Spleen (tissue), 11 donors: Measurements from ENCODE around the gene PPM1H. TPM values are rescaled to one million over a fixed set of nuclear protein-coding genes. Genes with fewer than 3 reads are reported as not detected.
A peak's percentile ranks its signal among the peaks of the same experiment; 100 is the strongest.

Experiments used
- DNase-seq: peaks from one replicate; pipeline ENCODE4 v3.0.0-alpha.2; 2020
- H3K27ac ChIP-seq, 8 donors: fragments of 200-600 bp; sonication (generic) in 7 of 8; 1 replicate in 4 of 8; 2 replicates in 4 of 8; pipeline versions ENCODE4 v1.5.0 to v1.8.0; 2016 to 2021; ENCODE audit warnings: inconsistent platforms in 4 of 8, mild to moderate bottlenecking in 4 of 8, moderate library complexity in 1 of 8
- H3K27me3 ChIP-seq, 7 donors: fragments of 200-600 bp; sonication (generic) in 6 of 7; replicated peaks in 1 of 7; 1 replicate in 4 of 7; 2 replicates in 3 of 7; pipeline versions ENCODE4 v1.5.0 to v1.8.0; 2016 to 2021; ENCODE audit warnings: inconsistent platforms in 3 of 7, mild to moderate bottlenecking in 1 of 7
- H3K36me3 ChIP-seq, 6 donors: fragments of 200-600 bp; sonication (generic) in 5 of 6; 1 replicate in 4 of 6; 2 replicates in 2 of 6; pipeline versions ENCODE4 v1.5.0 to v1.8.0; 2016 to 2021; ENCODE audit warnings: inconsistent platforms in 2 of 6
- H3K4me1 ChIP-seq, 6 donors: fragments of 200-600 bp; sonication (generic) in 5 of 6; 1 replicate in 3 of 6; 2 replicates in 3 of 6; pipeline versions ENCODE4 v1.5.0 to v1.8.0; 2016 to 2021; ENCODE audit warnings: inconsistent platforms in 3 of 6
- H3K4me3 ChIP-seq, 8 donors: fragments of 200-600 bp; sonication (generic) in 7 of 8; 1 replicate in 4 of 8; 2 replicates in 4 of 8; pipeline versions ENCODE4 v1.5.0 to v1.8.0; 2016 to 2021; ENCODE audit warnings: inconsistent platforms in 4 of 8, mild to moderate bottlenecking in 4 of 8, moderate library complexity in 2 of 8
- H3K9me3 ChIP-seq, 8 donors: fragments of 200-600 bp; sonication (generic) in 7 of 8; 1 replicate in 4 of 8; 2 replicates in 4 of 8; pipeline versions ENCODE4 v1.5.0 to v1.8.0; 2016 to 2021; ENCODE audit warnings: inconsistent platforms in 4 of 8
- CTCF ChIP-seq, 11 experiments: fragments of 200-600 bp in 7 of 11; fragments of 450-650 bp in 4 of 11; sonication (generic) in 4 of 11; IDR thresholded peaks in 8 of 11; conservative IDR thresholded peaks in 3 of 11; 1 replicate in 7 of 11; 2 replicates in 4 of 11; pipeline versions ENCODE4 v1.4.0 to v1.8.0; 2016 to 2021; ENCODE audit warnings: antibody characterized with exemption in 11 of 11, inconsistent platforms in 4 of 11, mild to moderate bottlenecking in 1 of 11
- POLR2A ChIP-seq, 3 donors: fragments of 450-650 bp; IDR thresholded peaks; one replicate each; pipeline ENCODE4 v1.5.1; 2017; ENCODE audit warnings: antibody characterized with exemption in 3 of 3, mild to moderate bottlenecking in 1 of 3
- POLR2AphosphoS5 ChIP-seq, 3 donors: sonication (generic); formaldehyde crosslinking; IDR thresholded peaks; one replicate each; pipeline ENCODE4 v1.5.1; 2017; ENCODE audit warnings: antibody characterized with exemption in 3 of 3
- WGBS, 5 donors: extraction: QIAGEN DNeasy Blood & Tissue Kit in 3 of 5; methylation state at CpG; one replicate each; pipeline versions ENCODE4 v1.1.5 to v1.1.7; 2013 to 2018; 5-methylcytosine and 5-hydroxymethylcytosine counted together
- intact Hi-C: fragments of 100-400 bp; cut with DNase I; formaldehyde crosslinking; loops from one replicate; pipeline ENCODE4 v1.15.0; 2023; ENCODE audit warnings: low total_unique reads
- polyA plus RNA-seq, 3 donors: library from polyadenylated mRNA; stranded (reverse); fragments of 200-250 nt; gene quantifications; one replicate each; pipeline ENCODE4 v1.2.1, GENCODE V29; 2013
- total RNA-seq, 7 donors: library from RNA; depleted of rRNA in 3 of 7; stranded (reverse); fragments of >200 nt in 3 of 7; fragmentation: NEBNext Ultra II Directional in 4 of 7; extraction: Animal tissue kit (Norgen Biotek cat#: 25700) in 4 of 7; gene quantifications; one replicate each; pipeline versions ENCODE4 v1.1.0 to v1.2.1, GENCODE V29; 2016 to 2021
- donor health status: healthy with polysubstance abuse.
- donor health status: DM: no; HTN: no; CAD: no; lungs with moderate emphysema.
- donor health status: DM: no; HTN: no; CAD: no.
- donor health status: Bipolar disorder and iron deficiency.
- donor health status: healthy.
- donor health status: DM: no; HTN: no; CAD: no.
- donor health status: DM: yes; HTN: yes; CAD: no.

Gene PPM1H
- total and polyA plus RNA-seq, 10 donors, result 0.17 to 3.9 (median 1.9) TPM

DNA sequence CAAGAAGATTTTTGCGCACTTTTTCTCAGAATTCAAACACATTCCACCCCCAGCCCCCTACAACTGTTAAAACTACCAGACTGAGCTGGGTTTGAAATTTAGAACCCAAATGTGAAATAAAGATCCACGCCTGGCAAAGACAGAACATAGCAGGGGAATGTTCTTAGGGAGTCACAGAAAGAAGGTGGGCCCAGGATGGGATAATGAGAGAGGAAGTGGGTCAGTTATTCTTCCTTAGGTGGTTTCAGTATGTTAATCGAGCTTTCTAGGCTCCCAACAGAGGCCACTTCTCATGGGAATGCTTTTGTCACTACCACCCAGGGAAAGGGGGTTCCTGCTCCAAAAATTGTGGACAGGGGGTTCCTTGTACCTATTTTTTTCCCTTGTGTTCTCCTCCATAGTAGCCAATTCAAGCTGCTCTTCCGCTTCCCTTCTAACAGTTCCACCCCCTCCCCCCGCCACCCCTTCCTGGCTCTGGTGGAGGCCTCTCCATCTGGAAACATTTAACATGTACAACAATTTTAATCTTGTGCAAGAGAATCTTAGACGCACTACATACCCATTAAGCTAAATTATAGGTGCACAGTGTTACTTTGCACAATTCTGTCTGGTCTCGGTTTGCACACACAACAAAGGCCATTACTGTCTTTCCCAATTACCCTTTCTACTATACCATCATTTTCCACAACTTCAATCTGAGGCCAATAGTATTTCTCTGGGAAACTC lies 250.2 kb downstream of the PPM1H start:
- TF ChIP-seq CTCF (IDR thresholded peaks at IDR 0.05 in 8 of 11, conservative IDR thresholded peaks at IDR 0.05 in 3 of 11), result no peak
- no peak for TF ChIP-seq POLR2AphosphoS5 (IDR thresholded peaks at IDR 0.05)
- no peak for TF ChIP-seq POLR2A (IDR thresholded peaks at IDR 0.05)
- no peak overlapping the region for H3K4me3 ChIP-seq

GRCh38 chr12:62683776-62684569 lies 251.0 kb downstream of the PPM1H start:
- H3K9me3 ChIP-seq, result no peaks in the 10 kb centered on the region
- no peaks in the 10 kb centered on the region for H3K36me3 ChIP-seq
- H3K27ac ChIP-seq, result peak overlapping the region in 1 of 8 donors; percentile 26
- intact Hi-C loops, result no loop called here
- H3K4me1 ChIP-seq, result peaks cover 0 to 8% (median 0%) of the 10 kb centered on the region in 6 donors
- TF ChIP-seq POLR2AphosphoS5 (IDR thresholded peaks at IDR 0.05) (no peak), POLR2A (IDR thresholded peaks at IDR 0.05) (no peak), CTCF (IDR thresholded peaks at IDR 0.05 in 8 of 11, conservative IDR thresholded peaks at IDR 0.05 in 3 of 11) (no peak)
- no peak for DNase-seq
- H3K27me3 ChIP-seq, result no peaks in the 10 kb centered on the region
- no peak overlapping the region for H3K4me3 ChIP-seq
- WGBS, 5 donors, result 79 to 87% (median 81%) methylated on average over 7 of the region's 7 CpGs

More for the DNA sequence above, 250.2 kb downstream of the PPM1H start:
- 79 to 95% (median 85%) methylated on average over 7 of the region's 7 CpGs for WGBS, 5 donors
- Histone ChIP-seq H3K9me3 (no peaks in the 10 kb centered on the region), H3K27ac (no peak overlapping the region), H3K36me3 (no peaks in the 10 kb centered on the region), H3K27me3 (no peaks in the 10 kb centered on the region), H3K4me1 (peaks cover 0 to 5% (median 0%) of the 10 kb centered on the region in 6 donors)
- no peak for DNase-seq
- intact Hi-C loops, result no loop called here

GRCh38 chr12:62681306-62681705 lies 253.6 kb downstream of the PPM1H start:
- H3K27me3 ChIP-seq, result no peaks in the 10 kb centered on the region
- intact Hi-C loops, result no loop called here
- peaks cover 0 to 16% (median 13%) of the 10 kb centered on the region in 8 donors for H3K9me3 ChIP-seq
- no peak overlapping the region for H3K27ac ChIP-seq
- H3K4me1 ChIP-seq, result peaks cover 0 to 8% (median 0%) of the 10 kb centered on the region in 6 donors
- DNase-seq, result no peak
- WGBS, 5 donors, result 79 to 88% (median 84%) methylated on average over 4 of the region's 4 CpGs
- no peaks in the 10 kb centered on the region for H3K36me3 ChIP-seq
- no peak overlapping the region for H3K4me3 ChIP-seq
- TF ChIP-seq POLR2A (IDR thresholded peaks at IDR 0.05) (no peak), CTCF (IDR thresholded peaks at IDR 0.05 in 8 of 11, conservative IDR thresholded peaks at IDR 0.05 in 3 of 11) (no peak), POLR2AphosphoS5 (IDR thresholded peaks at IDR 0.05) (no peak)

DNA sequence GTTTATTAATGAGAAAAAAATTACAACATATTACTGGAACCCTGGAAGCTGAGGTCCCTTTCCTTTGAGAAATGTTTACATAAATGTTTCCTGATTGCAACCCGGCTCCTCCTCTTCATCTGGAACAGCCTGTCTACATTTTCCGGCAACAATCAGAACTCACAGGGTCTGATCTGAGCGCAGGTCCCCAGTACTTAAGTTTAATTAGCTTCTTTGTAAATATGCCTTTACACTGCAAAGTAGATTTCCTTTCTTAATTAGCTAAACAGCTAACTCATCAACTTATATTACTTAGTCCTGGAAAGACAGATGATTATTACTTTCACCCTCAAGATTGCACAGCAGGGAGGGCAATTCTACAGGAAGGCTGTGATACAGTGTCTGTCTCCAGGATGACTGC lies 255.3 kb downstream of the PPM1H start:
- no peak for DNase-seq
- intact Hi-C loops, result no loop called here

More for the DNA sequence above, 255.3 kb downstream of the PPM1H start:
- Histone ChIP-seq H3K4me1 (peaks cover 0 to 8% (median 0%) of the 10 kb centered on the region in 6 donors), H3K9me3 (peaks cover 0 to 18% (median 14%) of the 10 kb centered on the region in 8 donors), H3K27me3 (no peaks in the 10 kb centered on the region), H3K4me3 (no peak overlapping the region), H3K27ac (peak overlapping the region in 2 of 8 donors; percentile 5 to 14), H3K36me3 (no peaks in the 10 kb centered on the region)
- 62 to 78% (median 72%) methylated on average over 3 of the region's 3 CpGs for WGBS, 5 donors
- TF ChIP-seq POLR2A (IDR thresholded peaks at IDR 0.05), result no peak
- TF ChIP-seq POLR2AphosphoS5 (IDR thresholded peaks at IDR 0.05), result no peak
- no peak for TF ChIP-seq CTCF (IDR thresholded peaks at IDR 0.05 in 8 of 11, conservative IDR thresholded peaks at IDR 0.05 in 3 of 11)
